ENCODE measurements around the gene DBNDD1. TPM values are rescaled to one million over a fixed set of nuclear protein-coding genes. Genes with fewer than 3 reads are reported as not detected.

The DBNDD1 gene
- total RNA-seq, 1 donor from 2014 or later, result 10.4 TPM

DNA sequence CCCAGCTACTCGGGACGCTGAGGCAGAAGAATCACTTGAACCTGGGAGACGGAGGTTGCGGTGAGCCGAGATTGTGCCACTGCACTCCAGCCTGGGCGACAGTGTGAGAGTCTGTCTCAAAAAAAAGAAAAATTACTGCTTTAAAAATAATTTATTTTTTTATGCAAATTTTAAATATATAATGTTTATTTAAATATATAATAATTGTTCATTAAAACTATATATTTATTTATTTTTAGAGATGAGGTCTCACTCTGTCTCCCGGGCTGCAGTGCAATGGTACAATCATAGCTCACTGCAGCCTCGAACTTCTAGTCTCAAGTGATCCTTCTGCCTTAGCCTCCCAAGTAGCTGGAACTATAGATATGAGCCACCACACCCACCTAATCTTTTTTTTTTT lies 15.2 kb upstream of the DBNDD1 start:
- DNase-seq, result no peak

DNA sequence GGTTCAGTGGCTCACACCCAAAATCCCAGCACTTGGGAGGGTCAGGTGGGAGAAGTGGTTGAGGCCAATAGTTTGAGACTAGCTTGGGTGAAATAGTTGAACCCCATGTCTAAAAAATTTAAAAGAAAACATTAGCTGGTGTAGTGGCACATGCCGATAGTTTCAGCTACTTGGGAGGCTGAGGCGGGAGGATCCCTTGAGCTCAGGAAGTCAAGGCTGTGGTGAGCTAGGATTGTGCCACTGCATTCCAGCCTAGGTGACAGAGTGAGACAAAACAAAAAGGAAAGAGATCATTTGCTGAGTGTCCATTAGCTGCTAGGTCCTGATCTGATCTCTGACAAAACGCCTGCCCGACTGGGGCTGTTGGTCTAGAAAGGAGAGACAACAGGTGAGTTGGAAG lies 14.1 kb upstream of the DBNDD1 start:
- DNase-seq, result no peak

DNA sequence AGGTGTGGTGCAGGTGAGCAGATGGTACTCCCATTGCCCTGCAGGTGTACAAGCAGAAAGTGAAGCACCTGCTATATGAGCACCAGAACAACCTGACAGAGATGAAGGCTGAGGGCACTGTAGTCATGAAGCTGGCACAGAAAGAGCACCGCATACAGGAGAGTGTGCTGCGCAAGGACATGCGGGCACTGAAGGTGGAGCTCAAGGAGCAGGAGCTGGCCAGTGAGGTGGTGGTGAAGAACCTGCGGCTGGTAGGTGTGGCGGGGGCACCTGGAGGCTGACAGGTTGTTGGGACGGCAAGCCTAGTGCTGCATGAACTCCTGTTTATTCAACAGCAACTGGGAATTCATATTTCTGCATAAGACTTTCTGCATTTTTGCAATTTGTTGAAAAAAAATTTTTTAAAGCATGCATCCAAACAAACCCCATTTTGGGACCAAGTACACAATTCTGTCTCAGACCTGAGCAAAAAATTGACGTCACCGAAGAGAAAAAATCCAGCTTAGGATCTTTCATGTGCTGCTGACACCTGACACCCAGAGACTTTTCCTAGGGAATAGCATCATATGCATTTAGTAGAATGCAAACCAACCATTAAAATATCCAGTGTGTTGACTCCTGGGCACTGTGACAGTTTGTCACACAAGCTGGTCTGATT lies 13.5 kb upstream of the DBNDD1 start:
- no peak for DNase-seq

DNA sequence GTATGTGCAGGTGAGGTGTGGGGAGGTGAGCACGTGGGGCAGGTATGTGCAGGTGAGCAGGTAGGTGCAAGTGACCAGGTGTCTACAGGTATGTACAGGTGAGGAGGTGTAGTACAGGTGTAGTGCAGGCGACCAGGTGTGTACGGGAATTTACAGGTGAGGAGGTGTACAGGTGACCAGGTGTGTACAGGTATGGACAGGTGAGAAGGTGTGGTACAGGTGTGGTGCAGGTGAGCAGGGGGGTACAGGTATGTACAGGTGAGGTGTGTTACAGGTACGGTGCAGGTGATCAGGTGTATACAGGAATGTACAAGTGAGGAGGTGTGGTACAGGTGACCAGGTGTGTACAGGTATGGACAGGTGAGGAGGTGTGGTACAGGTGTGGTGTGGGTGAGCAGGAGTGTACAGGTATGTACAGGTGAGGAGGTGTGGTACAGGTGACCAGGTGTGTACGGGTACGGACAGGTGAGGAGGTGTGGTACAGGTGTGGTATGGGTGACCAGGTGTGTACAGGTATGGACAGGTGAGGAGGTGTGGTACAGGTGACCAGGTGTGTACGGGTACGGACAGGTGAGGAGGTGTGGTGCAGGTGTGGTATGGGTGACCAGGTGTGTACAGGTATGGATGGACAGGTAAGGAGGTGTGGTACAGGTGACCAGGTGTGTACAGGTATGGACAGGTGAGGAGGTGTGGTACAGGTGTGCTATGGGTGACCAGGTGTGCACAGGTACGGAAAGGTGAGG lies 12.8 kb upstream of the DBNDD1 start:
- peak; percentile 28 for DNase-seq

DNA sequence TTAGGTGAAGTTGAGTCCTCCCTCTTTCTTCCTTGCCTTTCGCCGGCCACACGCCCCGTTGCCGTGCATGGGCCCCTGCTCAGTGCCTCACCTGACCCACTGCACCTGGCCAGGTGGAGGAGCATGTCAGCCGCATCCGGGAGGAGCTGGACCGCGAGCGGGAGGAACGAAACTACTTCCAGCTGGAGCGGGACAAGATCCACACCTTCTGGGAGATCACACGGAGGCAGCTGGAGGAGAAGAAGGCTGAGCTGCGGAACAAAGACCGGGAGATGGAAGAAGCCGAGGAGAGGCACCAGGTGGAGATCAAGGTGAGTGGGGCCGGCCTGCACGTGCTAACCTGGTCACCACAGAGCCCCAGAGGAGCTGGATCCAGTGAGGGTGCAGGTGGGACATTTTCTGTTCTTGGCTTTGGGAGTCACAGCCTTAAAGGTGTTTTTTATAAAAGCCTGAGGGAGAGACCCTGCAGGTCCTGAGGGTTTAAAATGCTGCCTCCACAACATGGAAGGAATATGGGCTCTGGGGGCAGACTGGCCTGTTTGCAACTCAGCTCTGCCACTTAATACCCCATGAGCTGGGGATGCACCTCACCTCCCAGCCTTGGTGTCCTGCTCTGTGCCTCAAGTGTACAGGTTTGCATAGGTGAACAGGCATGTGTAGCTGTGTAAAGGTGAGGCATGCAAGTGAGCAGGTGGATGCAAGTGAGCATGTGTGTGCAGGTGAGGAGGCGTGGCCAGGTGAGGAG lies 12.1 kb upstream of the DBNDD1 start:
- no peak for DNase-seq

DNA sequence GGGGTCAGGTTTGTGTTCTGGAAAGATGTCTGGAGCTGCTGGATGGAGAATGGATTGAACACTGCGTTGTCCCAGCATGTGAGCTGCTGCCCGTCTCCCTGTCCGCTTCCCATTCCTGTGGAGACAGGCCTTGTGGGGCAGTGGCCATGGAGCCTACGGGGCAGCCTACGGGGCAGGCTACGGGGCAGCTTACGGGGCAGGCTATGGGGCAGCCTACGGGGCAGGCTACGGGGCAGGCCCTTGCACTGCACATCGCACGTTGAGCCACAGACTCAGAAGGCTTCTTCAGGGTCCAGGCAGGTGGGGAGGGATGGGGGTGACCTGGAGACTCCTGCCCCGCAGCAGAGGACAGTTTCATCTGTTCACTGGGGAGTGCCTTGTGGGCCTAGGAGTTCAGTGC lies 9.7 kb upstream of the DBNDD1 start:
- DNase-seq, result no peak

DNA sequence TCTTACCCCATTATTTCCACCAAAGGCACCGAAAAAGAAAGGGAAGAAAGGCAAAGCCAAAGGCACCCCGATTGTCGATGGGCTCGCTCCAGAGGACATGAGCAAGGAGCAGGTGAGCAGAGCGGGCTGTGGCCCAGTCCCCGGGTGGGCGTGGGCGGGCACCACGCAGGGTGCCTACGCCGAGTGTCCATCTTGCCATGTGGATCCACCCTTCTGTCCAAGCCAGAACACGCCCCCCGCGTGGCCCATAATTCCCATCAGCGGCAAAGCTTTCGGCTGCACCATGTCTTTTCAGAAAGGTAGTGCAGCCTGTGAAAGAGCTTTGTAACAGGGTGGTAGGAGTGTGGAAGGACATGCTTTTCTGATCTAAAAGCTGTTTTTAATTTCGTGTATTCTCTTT lies 8.4 kb upstream of the DBNDD1 start:
- DNase-seq, result no peak

DNA sequence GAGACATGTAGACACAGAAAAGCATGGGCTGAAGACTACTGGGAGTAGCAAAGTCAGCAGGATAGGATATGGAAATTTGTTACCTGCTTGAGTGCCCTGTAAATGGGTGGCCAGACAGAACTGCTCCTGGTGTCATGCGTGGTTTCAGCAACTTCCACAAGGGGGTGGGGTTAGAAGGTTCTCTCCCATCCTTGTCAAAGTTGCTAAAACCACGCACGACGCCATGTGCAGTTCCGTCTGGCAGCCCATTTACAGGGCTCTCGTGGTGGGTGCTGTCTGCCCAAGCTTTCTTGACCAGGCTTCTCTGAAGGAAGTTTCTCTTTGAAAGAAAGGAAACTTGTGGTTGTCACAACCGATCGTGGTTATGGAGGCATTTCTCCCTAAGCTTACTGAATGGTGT lies 6.9 kb upstream of the DBNDD1 start:
- no peak for DNase-seq

DNA sequence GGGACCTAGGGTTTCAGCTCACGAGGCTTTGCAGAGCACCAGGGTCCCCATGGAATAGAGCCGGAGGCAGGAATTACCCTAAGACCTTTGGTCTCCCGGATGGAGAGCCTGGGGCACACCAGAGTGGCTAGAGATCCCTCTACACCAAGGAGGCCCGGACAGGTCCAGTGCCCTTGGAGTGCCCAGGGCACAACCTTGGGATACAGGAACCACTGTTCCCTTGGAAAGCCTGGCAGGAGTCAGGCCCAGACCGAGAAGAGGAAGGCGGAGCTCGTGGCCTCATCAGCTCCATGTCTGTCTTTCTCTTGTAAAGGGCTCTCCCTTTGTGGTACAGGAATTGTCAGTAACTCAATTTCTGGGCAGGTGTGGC lies 3.8 kb upstream of the DBNDD1 start:
- no peak for DNase-seq

DNA sequence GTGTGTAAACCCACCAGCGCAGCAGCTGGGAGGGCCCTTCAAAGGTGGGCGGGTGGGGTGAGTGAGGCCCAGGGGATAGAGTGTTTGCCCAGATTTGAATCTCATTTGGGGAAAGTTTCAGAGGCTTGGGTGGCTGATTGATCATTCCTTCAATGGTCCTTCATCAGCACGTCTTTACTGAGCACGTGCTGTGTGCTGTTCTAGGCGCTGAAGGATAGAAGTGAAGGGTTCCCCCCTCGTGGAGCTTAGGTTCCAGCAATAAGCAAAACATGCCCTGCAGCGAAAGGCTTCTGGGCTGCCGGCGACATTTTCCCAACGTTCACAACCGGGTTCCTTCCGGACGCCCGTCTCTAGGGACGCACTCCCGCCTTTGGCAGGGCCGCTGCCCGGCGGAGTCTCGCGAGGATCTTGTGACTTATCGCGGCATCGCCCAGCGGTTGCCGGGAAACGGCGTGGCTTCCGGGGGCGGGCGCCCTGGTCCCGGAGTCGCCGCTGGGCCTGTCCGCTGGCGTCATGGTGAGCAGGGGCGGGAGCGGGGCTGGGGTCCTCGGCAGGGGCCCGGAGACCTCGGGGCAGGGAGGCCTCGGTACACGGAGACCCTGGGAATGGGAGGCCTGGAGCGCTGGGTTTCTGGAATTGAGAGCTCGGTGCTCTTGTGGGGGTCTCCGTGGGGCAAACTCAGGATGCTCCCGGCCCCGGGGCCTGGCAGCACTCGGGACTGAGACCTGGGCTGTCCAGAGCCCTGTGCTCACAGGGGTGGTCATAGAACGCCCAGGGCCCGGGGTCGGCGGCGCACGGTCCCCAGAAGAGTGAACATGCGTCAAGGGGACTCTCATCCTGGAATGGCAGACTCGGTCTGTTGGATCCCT lies 3.2 kb upstream of the DBNDD1 start:
- peak; percentile 92 for DNase-seq

DNA sequence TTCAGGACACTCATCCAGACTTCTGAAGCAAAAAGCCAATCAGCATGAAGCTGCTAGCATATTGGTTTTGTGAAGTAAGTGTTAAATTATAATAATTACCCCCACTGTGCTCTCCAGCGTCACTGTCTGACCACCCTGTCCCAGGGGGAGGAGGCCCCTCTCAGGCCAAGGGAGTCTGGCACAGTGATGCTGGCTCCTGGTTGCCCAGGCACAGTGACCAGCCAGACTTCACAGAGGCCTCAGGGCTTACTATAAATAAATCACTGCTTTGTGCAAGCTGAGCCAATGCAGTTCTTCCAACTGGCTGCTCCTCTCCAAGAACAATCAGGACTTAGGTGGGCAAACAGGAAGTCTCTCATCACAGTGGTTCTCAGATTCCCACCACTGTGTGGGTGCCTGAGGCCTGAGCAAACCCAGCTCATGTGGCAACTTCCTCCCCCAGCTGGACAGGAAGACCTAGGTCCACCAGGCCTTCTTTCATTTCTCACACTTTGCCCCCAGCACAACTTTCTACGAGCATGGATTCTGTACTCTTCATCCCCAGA lies 1.7 kb upstream of the DBNDD1 start:
- DNase-seq, result peak; percentile 36

DNA sequence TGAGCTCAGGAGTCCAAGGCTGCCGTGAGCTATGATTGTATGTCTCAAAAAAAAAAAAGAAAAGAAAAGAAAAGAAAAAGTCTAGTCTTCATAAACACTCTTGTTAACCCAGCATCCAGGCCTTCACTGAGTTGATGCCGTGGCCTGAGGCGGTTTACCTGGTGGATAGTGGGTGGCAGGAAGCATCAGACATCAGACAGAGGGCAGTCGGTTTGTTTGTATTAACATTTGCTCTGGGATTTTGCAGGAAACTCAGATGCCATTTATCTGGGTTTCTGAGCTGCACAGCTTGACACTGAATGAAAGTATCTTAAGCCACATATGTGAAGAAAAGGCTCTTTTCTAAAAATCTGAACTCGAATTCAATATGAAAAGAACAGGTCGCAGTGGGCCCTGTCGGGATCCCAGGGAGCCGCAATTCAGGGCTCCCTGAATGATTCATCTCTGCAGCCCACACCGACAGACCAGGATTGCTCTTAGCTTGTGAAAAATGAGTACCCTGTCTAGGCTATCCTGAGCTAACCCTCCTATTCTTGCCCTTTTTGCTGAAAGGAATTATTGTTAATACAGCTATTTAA lies 1.1 kb upstream of the DBNDD1 start:
- DNase-seq, result no peak

DNA sequence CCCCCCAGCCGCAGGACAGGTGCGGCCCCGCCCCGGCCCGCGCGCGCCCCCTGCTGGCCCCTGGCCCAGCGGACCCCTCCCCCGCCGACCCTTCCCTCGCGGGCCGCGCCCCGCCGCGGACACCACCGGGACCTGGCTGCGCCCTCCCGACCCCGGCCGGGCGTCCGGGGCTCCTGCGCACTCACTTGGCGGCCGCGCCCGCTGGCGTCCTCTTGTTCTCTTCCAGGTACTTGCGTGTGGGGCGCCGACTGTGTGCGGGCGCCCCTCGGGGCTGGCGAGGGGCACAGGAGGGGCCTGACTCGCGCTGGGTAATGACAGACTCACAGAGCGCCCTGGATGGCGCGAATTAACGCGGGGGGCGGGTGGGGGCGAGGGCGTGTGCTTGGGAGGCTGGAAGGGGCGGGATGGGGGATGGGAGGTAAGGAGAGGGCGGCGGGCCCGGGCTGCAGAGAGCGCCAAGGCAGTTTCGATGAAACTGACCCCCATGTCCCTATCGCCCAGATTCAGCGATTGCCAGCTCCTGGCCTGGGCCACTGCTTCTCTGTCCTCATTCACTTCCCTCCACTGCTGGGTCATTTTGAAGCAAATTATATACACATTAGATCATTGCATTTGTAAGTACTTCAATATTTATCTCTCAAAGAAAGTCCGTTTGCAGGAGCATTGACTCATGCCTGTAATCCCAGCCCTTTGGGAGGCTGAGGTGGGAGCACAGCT lies 445 bp upstream of the DBNDD1 start:
- peak; percentile 39 for DNase-seq

DNA sequence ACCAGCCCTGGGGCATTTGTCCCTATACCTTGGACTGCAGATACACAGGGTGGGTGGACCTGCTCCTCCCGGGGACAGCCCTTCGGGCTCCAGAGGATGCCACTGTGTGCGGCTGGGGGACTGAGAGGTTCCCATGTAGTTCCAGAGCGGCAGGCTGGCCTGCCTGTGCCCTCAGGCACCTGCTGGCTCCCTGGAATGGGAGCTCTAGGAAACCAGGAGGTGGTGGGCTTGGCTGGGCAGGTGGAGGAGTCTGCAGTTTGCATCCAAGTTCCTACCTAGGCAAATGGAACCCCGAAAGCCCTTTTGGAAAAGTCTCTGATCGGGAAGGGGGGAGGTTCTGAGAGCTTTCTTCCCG lies 982 bp downstream of the DBNDD1 start:
- DNase-seq, result no peak

DNA sequence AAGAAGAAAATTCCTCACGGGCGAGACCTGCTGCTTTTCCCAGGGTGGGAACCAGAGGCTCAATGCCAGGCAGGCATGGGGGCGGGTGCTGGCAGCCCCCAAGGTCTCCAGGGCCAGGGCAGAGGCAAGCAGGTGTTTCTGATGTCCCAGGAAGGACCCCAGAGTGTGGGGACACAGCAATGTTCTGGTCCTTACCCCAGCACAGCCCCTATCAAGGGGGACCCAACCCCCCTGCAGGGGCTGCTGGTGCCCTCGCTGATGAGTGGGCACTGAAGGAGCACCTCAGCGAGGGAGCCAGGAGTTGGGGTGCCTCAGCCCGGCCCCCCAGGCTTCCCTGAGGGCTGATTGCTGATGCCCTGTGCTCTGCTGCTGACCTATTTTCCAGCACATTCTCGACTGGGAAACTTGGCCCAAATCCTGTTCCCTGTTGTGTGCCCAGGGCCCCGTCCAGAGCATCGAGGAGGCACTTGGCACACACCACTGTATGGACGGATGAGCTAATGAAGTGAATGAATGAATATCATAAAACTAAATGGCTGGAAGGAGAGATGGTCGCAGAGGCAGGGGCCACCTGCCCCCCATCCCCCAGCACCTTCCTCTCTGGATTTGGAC lies 2.8 kb downstream of the DBNDD1 start:
- DNase-seq, result no peak

DNA sequence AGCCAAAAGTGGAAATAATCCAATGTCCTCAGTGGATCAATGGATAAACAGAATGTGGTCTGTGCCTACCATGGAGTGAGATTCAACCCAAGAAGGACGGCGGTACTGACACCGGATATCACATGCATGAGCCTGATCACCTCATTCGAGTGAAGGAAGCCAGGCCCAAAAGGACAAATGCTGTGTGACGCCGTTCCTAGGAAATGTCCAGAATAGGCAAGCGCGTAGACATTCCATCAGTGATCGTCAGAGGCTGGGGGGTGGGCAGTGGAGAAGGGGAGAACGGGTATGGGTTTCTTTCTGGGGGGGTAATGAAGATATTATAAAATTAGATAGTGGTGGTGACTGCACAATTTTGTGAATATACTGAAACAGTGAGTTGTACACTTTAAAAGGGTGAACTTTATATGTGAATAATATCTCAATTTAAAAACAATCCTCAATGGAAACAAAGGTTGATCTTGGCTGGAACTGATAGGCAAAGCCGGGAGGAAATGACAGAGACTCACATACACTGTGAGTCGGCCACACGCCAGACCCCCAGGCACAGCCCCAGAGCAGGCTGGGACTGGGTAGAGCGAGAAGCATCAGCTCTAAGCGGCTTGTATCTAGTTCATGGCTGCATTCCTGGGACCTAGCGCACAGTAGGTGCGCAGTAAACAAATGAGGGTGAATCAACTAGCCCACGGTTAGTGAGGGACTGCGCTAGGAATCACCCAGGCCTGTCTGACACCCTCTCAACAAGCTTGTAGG lies 3.5 kb downstream of the DBNDD1 start:
- peak; percentile 69 for DNase-seq

DNA sequence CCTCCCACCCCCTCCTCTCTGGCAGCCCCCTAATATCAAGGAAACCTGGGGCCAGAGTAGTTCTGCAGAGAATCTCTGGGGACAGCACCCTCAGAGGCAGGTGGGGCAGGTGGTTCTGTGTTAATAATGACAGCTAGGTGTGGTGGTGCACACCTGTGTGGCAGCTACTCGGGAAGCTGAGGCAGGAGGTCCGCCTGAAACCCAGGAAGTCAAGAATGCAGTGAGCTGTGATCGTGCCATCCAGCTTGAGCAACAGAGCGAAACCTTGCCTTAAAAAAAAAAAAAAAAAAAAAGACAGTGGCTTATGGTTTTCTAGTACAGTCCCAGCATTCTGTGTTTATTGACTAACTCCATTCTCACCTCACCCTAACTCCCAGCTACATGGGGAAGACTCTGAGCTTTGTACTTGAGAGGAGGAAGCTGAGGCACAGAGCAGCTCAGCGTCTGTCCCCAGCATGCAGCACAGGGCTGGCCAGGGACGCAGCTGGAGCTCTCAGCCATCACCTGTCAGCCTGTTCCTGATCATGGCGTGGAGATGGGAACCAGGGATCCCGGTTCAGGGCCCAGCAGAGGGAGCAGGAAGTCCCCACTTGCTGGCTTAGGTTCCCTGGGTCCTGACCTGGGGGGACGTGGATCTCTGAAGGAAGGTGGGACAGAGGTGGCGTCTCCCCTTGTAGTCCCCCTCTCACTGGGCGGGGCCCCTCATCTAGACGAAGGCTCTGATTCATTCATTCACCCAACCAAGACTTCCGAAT lies 6.1 kb downstream of the DBNDD1 start:
- no peak for DNase-seq

DNA sequence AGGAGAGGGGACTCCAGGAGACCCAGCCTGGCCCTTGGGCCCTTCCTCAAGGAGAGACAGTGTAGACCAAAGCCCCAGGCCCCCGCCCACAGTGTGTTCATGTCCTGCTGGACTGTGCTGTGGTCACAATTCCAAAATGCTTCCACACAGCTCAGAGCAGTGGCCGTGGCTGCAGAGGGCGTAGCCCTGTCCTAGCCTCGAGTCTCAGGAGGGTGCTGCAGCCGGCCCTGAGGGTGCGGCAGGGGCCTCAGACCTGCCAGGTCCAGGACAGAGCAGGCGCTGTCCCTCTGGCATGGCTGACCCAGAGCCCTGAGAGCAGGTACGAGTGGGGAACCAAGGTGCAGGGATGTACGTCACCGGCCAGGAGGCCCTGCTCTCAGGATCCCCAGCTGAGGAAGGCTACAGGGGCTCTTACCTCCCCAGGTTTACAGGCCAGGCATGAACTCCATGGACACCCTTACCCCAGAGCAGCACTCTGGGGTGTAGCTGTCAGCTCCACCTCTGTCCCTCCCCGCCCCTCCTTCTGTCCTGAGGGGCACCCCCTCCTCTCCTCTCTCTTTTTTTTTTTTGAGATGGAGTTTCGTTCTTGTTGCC lies 7.3 kb downstream of the DBNDD1 start:
- no peak for DNase-seq

DNA sequence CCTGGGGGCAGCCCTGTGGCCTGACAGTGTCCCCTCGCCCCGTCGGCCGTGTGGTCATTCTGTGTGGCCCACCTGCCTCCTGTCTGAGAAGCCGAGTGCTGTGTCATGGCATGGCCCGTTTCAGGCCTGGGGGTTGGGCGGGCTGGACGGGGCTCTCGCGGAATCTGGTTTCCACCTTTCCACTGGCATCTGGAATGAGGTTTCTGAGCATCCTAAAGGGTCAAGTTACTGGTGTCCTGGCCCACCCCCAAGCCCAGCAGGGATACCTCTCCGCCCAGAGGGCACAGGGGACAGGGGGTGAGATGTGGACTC lies 7.8 kb downstream of the DBNDD1 start:
- no peak for DNase-seq
